Neutrophil (primary cell): ENCODE results near the gene CLRN3.

Experiments
- H3K27ac ChIP-seq: fragments of 200-600 bp; sonication (generic); 2 replicates; pipeline ENCODE4 v1.5.1; 2016; ENCODE audit warnings: mild to moderate bottlenecking, moderate library complexity
- H3K27me3 ChIP-seq: fragments of 200-600 bp; sonication (generic); 2 replicates; pipeline ENCODE4 v1.6.0; 2016; ENCODE audit warnings: mild to moderate bottlenecking
- H3K36me3 ChIP-seq: fragments of 200-600 bp; sonication (generic); 2 replicates; pipeline ENCODE4 v1.5.1; 2017
- H3K4me1 ChIP-seq, 2 experiments: fragments of 200-600 bp in 1 of 2; sonication (generic) in 1 of 2; 1 replicate in 1 of 2; 2 replicates in 1 of 2; pipeline versions ENCODE4 v1.5.1 to v1.6.1; 2013 to 2016; ENCODE audit warnings: low read depth in 1 of 2, low read length in 1 of 2, mild to moderate bottlenecking in 1 of 2, moderate library complexity in 1 of 2; ENCODE audit not compliant: control insufficient read depth in 1 of 2, insufficient read depth in 1 of 2
- H3K4me3 ChIP-seq, 2 experiments: fragments of 200-600 bp in 1 of 2; sonication (generic) in 1 of 2; 1 replicate in 1 of 2; 2 replicates in 1 of 2; pipeline ENCODE4 v1.5.1; 2013 to 2016; ENCODE audit warnings: low read depth in 1 of 2, low read length in 1 of 2, mild to moderate bottlenecking in 1 of 2, moderate library complexity in 1 of 2
- H3K9me3 ChIP-seq: fragments of 200-600 bp; sonication (generic); 2 replicates; pipeline ENCODE4 v1.5.1; 2016
- CTCF ChIP-seq: fragments of 200-600 bp; sonication (generic); IDR thresholded peaks from 2 replicates; pipeline ENCODE4 v1.5.1; 2016; ENCODE audit warnings: antibody characterized with exemption

CLRN3 gene

DNA sequence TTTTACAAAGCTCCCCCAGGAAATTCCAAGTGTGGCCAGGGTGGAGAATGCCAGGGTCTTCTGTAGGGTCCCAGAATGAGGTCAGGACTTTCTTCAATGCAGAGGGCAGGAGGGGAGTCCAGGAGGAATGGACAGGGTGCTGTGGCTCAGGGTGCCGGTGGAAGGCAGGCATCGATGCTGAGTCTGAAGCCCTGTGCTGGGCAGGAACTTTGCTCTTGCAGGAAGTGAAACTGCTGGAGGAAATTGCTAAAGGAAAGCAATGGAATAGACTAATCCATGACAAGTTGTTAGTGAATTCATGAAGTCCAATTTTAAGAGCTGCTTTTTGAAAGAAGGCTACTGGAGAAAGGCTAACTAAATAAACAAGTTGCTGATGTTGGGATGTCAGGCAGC, 29.0 kb upstream of the CLRN3 start:
- Histone ChIP-seq H3K27ac (peak overlapping the region; percentile 77), H3K9me3 (no peaks in the 10 kb centered on the region), H3K36me3 (no peaks in the 10 kb centered on the region), H3K27me3 (no peaks in the 10 kb centered on the region), H3K4me1 (peaks cover 96 to 97% of the 10 kb centered on the region in 2 experiments), H3K4me3 (no peak overlapping the region)
- no peak for TF ChIP-seq CTCF

- peak overlapping the region; percentile 77 for H3K27ac ChIP-seq
Observed at GRCh38 chr10:127921075-127921752, 28.5 kb upstream of the CLRN3 start.

GRCh38 chr10:127920306-127921074, 27.7 kb upstream of the CLRN3 start:
- H3K4me1 ChIP-seq, result peaks cover 83 to 85% of the 10 kb centered on the region in 2 experiments
- peak overlapping the region in 1 of 2 experiments; percentile 6 for H3K4me3 ChIP-seq
- TF ChIP-seq CTCF, result no peak
- no peaks in the 10 kb centered on the region for H3K9me3 ChIP-seq
- H3K36me3 ChIP-seq, result no peaks in the 10 kb centered on the region
- H3K27ac ChIP-seq, result peak overlapping the region; percentile 77
- H3K27me3 ChIP-seq, result no peaks in the 10 kb centered on the region

More at GRCh38 chr10:127921075-127921752, 28.5 kb upstream of the CLRN3 start:
- Histone ChIP-seq H3K27me3 (no peaks in the 10 kb centered on the region), H3K4me3 (no peak overlapping the region), H3K9me3 (no peaks in the 10 kb centered on the region), H3K4me1 (peaks cover 90 to 92% of the 10 kb centered on the region in 2 experiments), H3K36me3 (no peaks in the 10 kb centered on the region)
- no peak for TF ChIP-seq CTCF

GRCh38 chr10:127919418-127920271, 26.9 kb upstream of the CLRN3 start:
- Histone ChIP-seq H3K4me3 (peak overlapping the region in 1 of 2 experiments; percentile 6), H3K27ac (peak overlapping the region; percentile 77)
- TF ChIP-seq CTCF, result peak; percentile 22

GRCh38 chr10:127918572-127918971, 25.8 kb upstream of the CLRN3 start:
- Histone ChIP-seq H3K4me1 (peaks cover 66 to 69% of the 10 kb centered on the region in 2 experiments), H3K9me3 (no peaks in the 10 kb centered on the region), H3K4me3 (no peak overlapping the region), H3K27me3 (no peaks in the 10 kb centered on the region), H3K27ac (peak overlapping the region; percentile 77), H3K36me3 (no peaks in the 10 kb centered on the region)
- no peak for TF ChIP-seq CTCF

More at GRCh38 chr10:127919418-127920271, 26.9 kb upstream of the CLRN3 start:
- no peaks in the 10 kb centered on the region for H3K36me3 ChIP-seq
- peaks cover 74 to 77% of the 10 kb centered on the region in 2 experiments for H3K4me1 ChIP-seq
- no peaks in the 10 kb centered on the region for H3K9me3 ChIP-seq
- no peaks in the 10 kb centered on the region for H3K27me3 ChIP-seq
